WTC11 (cell line): ENCODE measurements around the gene CRACDL. TPM values are rescaled to one million over a fixed set of nuclear protein-coding genes. Genes with fewer than 3 reads are reported as not detected.

Source experiments
- ATAC-seq: fragments of 200-7000 bp; cut with Tn5 transposase; 2 replicates; pipeline ENCODE4 v1.10.0; 2021; ENCODE audit warnings: mild to moderate bottlenecking, moderate library complexity
- CTCF ChIA-PET: fragments of 300-600 bp; sonication (Branson Sonifier 250); formaldehyde crosslinking; loops from one replicate; lab custom pipeline; 2021; ENCODE audit warnings: antibody characterized with exemption; lab: Charles Lee
- POLR2A ChIA-PET: fragments of 350-600 bp; sonication (Branson Sonifier 250); formaldehyde crosslinking; loops from one replicate; lab custom pipeline; 2021; ENCODE audit warnings: antibody characterized with exemption; lab: Charles Lee
- DNase-seq: peaks from one replicate; pipeline ENCODE4 v3.0.0; 2021; ENCODE audit warnings: low spot score
- H3K27ac Mint-ChIP-seq: 2 replicates; pipeline ENCODE4 v1.8.0; 2021; ENCODE audit warnings: mixed read lengths
- H3K27me3 Mint-ChIP-seq: 2 replicates; pipeline ENCODE4 v1.8.0; 2021; ENCODE audit warnings: low read depth, mild to moderate bottlenecking, moderate library complexity, mixed read lengths
- H3K36me3 Mint-ChIP-seq: 2 replicates; pipeline ENCODE4 v1.8.0; 2021; ENCODE audit warnings: mixed read lengths
- H3K4me1 Mint-ChIP-seq: 2 replicates; pipeline ENCODE4 v1.8.0; 2022; ENCODE audit warnings: mixed read lengths
- H3K4me3 Mint-ChIP-seq: 2 replicates; pipeline ENCODE4 v1.8.0; 2021; ENCODE audit warnings: mild to moderate bottlenecking, moderate library complexity, mixed read lengths
- H3K9me3 Mint-ChIP-seq: 2 replicates; pipeline ENCODE4 v1.8.0; 2021; ENCODE audit warnings: mixed read lengths
- CBFB ChIP-seq: sonication (generic); formaldehyde crosslinking; IDR thresholded peaks from 2 replicates; pipeline ENCODE4 v1.8.1; 2022; ENCODE audit warnings: mild to moderate bottlenecking, low read depth, missing genetic modification reagents
- ELF4 ChIP-seq: sonication (generic); formaldehyde crosslinking; IDR thresholded peaks from 2 replicates; pipeline ENCODE4 v1.8.1; 2022; ENCODE audit warnings: low read depth, mild to moderate bottlenecking, moderate library complexity, missing genetic modification reagents
- GABPB1 ChIP-seq: sonication (generic); formaldehyde crosslinking; IDR thresholded peaks from 2 replicates; pipeline ENCODE4 v1.8.1; 2023; ENCODE audit warnings: mild to moderate bottlenecking, missing genetic modification reagents
- KAT7 ChIP-seq: sonication (generic); formaldehyde crosslinking; IDR thresholded peaks from 2 replicates; pipeline ENCODE4 v1.8.1; 2023; ENCODE audit warnings: missing genetic modification reagents, mild to moderate bottlenecking, borderline replicate concordance
- NFATC4 ChIP-seq: fragments of 250-450 bp; sonication (Bioruptor Pico); IDR thresholded peaks from 2 replicates; pipeline ENCODE4 v1.9.0; 2021; ENCODE audit warnings: mild to moderate bottlenecking
- NR1H2 ChIP-seq: sonication (generic); formaldehyde crosslinking; IDR thresholded peaks from 2 replicates; pipeline ENCODE4 v1.9.0; 2021; ENCODE audit warnings: mild to moderate bottlenecking, moderate library complexity, missing genetic modification reagents
- NR2C2 ChIP-seq: sonication (generic); formaldehyde crosslinking; IDR thresholded peaks from 2 replicates; pipeline ENCODE4 v1.8.0; 2022; ENCODE audit warnings: mild to moderate bottlenecking, missing genetic modification reagents
- NR3C1 ChIP-seq: sonication (generic); formaldehyde crosslinking; conservative IDR thresholded peaks from 2 replicates; pipeline ENCODE4 v1.8.1; 2023; ENCODE audit warnings: low read depth, mild to moderate bottlenecking, missing genetic modification reagents
- SMAD3 ChIP-seq: sonication (generic); formaldehyde crosslinking; IDR thresholded peaks from 2 replicates; pipeline ENCODE4 v1.8.0; 2022; ENCODE audit warnings: missing genetic modification reagents, mild to moderate bottlenecking, borderline replicate concordance
- SP1 ChIP-seq: sonication (generic); formaldehyde crosslinking; conservative IDR thresholded peaks from 2 replicates; pipeline ENCODE4 v1.8.1; 2022; ENCODE audit warnings: missing genetic modification reagents
- TEAD4 ChIP-seq: sonication (generic); formaldehyde crosslinking; IDR thresholded peaks from 2 replicates; pipeline ENCODE4 v1.8.0; 2022; ENCODE audit warnings: mild to moderate bottlenecking, missing genetic modification reagents
- ZBTB21 ChIP-seq: sonication (generic); formaldehyde crosslinking; IDR thresholded peaks from 2 replicates; pipeline ENCODE4 v1.8.1; 2023; ENCODE audit warnings: mild to moderate bottlenecking, missing genetic modification reagents, borderline replicate concordance
- ZNF138 ChIP-seq: sonication (generic); formaldehyde crosslinking; conservative IDR thresholded peaks from 2 replicates; pipeline ENCODE4 v1.8.1; 2022; ENCODE audit warnings: mild to moderate bottlenecking, moderate library complexity, missing genetic modification reagents
- ZNF263 ChIP-seq: sonication (generic); formaldehyde crosslinking; IDR thresholded peaks from 2 replicates; pipeline ENCODE4 v1.8.1; 2022; ENCODE audit warnings: low read depth, mild to moderate bottlenecking, moderate library complexity, missing genetic modification reagents
- total RNA-seq: library from RNA; stranded (reverse); gene quantifications from 3 replicates; pipeline ENCODE4 v1.2.3, GENCODE V29; 2021
- TF ChIP-seq, protein P1 (sequence below): sonication (generic); formaldehyde crosslinking; IDR thresholded peaks from 2 replicates; pipeline ENCODE4 v1.8.1; 2023; ENCODE audit warnings: mild to moderate bottlenecking, missing genetic modification reagents, moderate library complexity
- TF ChIP-seq, protein P2 (sequence below): fragments of 250-450 bp; sonication (Bioruptor Pico); IDR thresholded peaks from 2 replicates; pipeline ENCODE4 v1.9.0; 2021; ENCODE audit warnings: mild to moderate bottlenecking
- TF ChIP-seq, protein P3 (sequence below): sonication (generic); formaldehyde crosslinking; IDR thresholded peaks from 2 replicates; pipeline ENCODE4 v1.8.0; 2023; ENCODE audit warnings: missing genetic modification reagents, mild to moderate bottlenecking, borderline replicate concordance
- TF ChIP-seq, protein P4 (sequence below): sonication (generic); formaldehyde crosslinking; conservative IDR thresholded peaks from 2 replicates; pipeline ENCODE4 v1.8.1; 2022; ENCODE audit warnings: mild to moderate bottlenecking, missing genetic modification reagents
- TF ChIP-seq, protein P5 (sequence below): sonication (generic); formaldehyde crosslinking; IDR thresholded peaks from 2 replicates; pipeline ENCODE4 v1.8.1; 2023; ENCODE audit warnings: mild to moderate bottlenecking, moderate library complexity, missing genetic modification reagents
- TF ChIP-seq, protein P6 (sequence below): sonication (generic); formaldehyde crosslinking; IDR thresholded peaks from 2 replicates; pipeline ENCODE4 v1.8.0; 2022; ENCODE audit warnings: mild to moderate bottlenecking, missing genetic modification reagents

The CRACDL gene
- total RNA-seq, 1 experiment from 2014 or later, result 0.72 TPM

DNA sequence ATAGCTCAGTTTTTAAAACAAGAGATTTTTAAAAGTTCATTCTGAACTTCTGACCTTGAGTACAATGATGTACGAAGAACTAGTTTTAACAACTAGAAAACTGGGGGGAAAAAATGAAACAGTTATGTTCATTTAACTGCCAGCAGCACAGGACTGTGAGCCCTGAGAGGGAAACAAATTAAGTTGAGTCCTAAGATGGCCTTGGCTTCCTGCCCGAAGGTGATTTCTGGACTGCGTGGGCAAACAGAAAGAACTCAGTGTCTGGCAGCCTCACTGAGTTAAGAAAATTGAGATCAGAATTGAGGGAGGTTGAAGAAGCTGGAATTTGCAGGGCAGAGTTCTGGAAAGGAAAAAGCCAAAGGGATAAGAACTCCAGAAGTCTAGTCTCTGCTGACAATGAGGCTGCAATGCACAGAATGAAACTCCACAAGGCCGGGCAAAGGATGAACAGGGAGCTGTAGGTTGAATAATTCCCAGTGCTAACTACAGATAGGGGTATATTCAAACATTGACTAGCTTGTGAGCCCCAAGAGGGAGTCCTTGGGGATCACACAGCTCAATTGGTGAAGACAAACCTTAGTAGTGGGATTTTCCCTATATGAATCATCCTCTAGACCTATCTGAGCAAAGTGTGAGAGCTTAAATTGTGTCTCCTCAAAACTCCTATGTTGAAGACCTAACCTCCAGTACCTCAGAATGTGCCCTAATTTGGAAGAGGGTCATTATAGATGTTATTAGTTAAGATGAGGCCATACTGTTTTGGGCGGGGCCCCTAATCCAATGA, 13.1 kb upstream of the CRACDL start (continued):
- TF ChIP-seq ZNF263 (CRISPR knock-in tag), result no peak
- no peak for TF ChIP-seq ZBTB21
- no peak for TF ChIP-seq ZNF138 (CRISPR knock-in tag)
- TF ChIP-seq, all 79 proteins: peak for 0

DNA sequence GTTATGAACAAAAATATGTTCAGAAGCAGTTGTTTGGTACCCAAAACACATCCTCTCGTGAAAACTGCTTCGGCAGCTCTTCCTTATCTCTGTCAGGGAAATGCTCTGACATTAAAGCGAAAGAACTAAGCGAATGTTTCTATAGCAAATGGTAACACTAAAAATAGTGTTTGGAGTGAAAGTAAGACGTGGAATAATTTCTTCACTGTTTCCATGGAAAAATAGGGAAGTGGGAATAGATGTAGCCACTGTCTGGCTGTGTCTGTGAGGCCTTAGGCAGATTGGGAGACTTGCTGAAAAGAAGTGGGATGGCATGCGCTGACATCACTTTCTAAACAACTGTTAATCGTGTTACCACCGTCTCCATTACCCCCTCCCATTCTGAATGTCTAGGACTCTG, 11.5 kb upstream of the CRACDL start:
- no peaks in the 10 kb centered on the region for H3K4me1 Mint-ChIP-seq
- CTCF ChIA-PET, result no interaction called here
- ATAC-seq (no peak), DNase-seq (no peak)
- no peaks in the 10 kb centered on the region for H3K9me3 Mint-ChIP-seq
- H3K27ac Mint-ChIP-seq, result no peak overlapping the region
- no peaks in the 10 kb centered on the region for H3K36me3 Mint-ChIP-seq
- H3K27me3 Mint-ChIP-seq, result no peaks in the 10 kb centered on the region
- no peak overlapping the region for H3K4me3 Mint-ChIP-seq
- no peak for TF ChIP-seq ZBTB21
- POLR2A ChIA-PET, result no interaction called here

DNA sequence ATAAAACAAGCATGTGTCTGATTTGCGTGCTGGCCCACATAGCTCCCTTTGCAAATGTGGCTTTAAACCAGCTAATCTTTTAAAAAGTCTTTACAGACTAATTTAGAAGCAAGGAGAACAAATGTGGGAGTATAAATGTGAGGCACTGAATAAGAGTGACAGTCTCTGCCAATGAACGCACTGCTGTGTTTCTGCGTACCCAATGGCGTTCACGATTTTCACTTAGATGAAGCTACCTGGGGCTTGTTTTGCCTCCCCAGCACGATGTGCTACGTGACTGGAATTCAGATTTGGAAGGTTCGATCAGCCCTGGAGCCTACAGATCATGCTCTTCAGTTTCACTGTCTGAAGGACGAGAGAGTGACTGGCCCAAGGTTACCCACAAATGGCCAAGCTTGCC, 10.8 kb upstream of the CRACDL start:
- Mint-ChIP-seq H3K27me3 (no peaks in the 10 kb centered on the region), H3K4me3 (no peak overlapping the region), H3K27ac (no peak overlapping the region), H3K36me3 (no peaks in the 10 kb centered on the region), H3K4me1 (no peaks in the 10 kb centered on the region), H3K9me3 (no peaks in the 10 kb centered on the region)
- no peak for DNase-seq
- POLR2A ChIA-PET, result no interaction called here
- ATAC-seq, result no peak
- TF ChIP-seq, protein P1, sequence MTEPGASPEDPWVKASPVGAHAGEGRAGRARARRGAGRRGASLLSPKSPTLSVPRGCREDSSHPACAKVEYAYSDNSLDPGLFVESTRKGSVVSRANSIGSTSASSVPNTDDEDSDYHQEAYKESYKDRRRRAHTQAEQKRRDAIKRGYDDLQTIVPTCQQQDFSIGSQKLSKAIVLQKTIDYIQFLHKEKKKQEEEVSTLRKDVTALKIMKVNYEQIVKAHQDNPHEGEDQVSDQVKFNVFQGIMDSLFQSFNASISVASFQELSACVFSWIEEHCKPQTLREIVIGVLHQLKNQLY (CRISPR knock-in tag), result no peak
- TF ChIP-seq NR3C1 (CRISPR knock-in tag), result no peak
- TF ChIP-seq, protein P2, sequence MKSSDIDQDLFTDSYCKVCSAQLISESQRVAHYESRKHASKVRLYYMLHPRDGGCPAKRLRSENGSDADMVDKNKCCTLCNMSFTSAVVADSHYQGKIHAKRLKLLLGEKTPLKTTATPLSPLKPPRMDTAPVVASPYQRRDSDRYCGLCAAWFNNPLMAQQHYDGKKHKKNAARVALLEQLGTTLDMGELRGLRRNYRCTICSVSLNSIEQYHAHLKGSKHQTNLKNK, result no peak
- CTCF ChIA-PET, result interaction anchor here (2.0 kb wide), 1 partner anchor 297 kb away, joined by 4 read pairs; no protein-coding TSS in a partner anchor

DNA sequence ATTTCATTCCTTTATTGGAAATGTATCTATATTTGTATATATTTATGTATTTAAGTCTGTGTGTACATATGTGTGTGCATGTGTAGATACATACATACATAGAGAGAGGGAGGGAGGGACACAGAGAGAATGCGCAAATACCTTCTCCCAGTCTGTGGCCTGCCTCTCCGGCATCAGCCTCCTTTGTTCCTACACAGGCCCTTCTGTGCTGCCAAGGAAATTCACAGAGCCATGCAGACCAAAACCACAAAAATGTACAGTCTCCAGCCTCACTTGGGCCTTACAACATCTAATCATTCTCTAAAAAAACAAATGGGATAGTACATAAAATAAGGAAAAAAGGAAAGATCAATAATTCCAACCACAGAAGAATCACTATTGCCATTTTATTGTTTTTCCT, 8.8 kb upstream of the CRACDL start:
- ATAC-seq, result no peak

More for the DNA sequence above, 8.8 kb upstream of the CRACDL start:
- ChIA-PET POLR2A (no interaction called here), CTCF (interaction anchor here (1.1 kb wide), 1 partner anchor 9 kb away, joined by 4 read pairs; the partner anchor contains the start of gene CRACDL)
- no peak for DNase-seq
- peaks cover under 1% of the 10 kb centered on the region for H3K27me3 Mint-ChIP-seq
- no peaks in the 10 kb centered on the region for H3K36me3 Mint-ChIP-seq
- H3K4me3 Mint-ChIP-seq, result no peak overlapping the region
- no peaks in the 10 kb centered on the region for H3K9me3 Mint-ChIP-seq
- no peaks in the 10 kb centered on the region for H3K4me1 Mint-ChIP-seq
- no peak for TF ChIP-seq KAT7
- TF ChIP-seq, protein P3, sequence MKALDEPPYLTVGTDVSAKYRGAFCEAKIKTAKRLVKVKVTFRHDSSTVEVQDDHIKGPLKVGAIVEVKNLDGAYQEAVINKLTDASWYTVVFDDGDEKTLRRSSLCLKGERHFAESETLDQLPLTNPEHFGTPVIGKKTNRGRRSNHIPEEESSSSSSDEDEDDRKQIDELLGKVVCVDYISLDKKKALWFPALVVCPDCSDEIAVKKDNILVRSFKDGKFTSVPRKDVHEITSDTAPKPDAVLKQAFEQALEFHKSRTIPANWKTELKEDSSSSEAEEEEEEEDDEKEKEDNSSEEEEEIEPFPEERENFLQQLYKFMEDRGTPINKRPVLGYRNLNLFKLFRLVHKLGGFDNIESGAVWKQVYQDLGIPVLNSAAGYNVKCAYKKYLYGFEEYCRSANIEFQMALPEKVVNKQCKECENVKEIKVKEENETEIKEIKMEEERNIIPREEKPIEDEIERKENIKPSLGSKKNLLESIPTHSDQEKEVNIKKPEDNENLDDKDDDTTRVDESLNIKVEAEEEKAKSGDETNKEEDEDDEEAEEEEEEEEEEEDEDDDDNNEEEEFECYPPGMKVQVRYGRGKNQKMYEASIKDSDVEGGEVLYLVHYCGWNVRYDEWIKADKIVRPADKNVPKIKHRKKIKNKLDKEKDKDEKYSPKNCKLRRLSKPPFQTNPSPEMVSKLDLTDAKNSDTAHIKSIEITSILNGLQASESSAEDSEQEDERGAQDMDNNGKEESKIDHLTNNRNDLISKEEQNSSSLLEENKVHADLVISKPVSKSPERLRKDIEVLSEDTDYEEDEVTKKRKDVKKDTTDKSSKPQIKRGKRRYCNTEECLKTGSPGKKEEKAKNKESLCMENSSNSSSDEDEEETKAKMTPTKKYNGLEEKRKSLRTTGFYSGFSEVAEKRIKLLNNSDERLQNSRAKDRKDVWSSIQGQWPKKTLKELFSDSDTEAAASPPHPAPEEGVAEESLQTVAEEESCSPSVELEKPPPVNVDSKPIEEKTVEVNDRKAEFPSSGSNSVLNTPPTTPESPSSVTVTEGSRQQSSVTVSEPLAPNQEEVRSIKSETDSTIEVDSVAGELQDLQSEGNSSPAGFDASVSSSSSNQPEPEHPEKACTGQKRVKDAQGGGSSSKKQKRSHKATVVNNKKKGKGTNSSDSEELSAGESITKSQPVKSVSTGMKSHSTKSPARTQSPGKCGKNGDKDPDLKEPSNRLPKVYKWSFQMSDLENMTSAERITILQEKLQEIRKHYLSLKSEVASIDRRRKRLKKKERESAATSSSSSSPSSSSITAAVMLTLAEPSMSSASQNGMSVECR (CRISPR knock-in tag), result no peak
- TF ChIP-seq, protein P4, sequence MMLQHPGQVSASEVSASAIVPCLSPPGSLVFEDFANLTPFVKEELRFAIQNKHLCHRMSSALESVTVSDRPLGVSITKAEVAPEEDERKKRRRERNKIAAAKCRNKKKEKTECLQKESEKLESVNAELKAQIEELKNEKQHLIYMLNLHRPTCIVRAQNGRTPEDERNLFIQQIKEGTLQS, result no peak
- no peak for TF ChIP-seq NFATC4
- no peak for TF ChIP-seq NR1H2
- TF ChIP-seq ZNF263 (CRISPR knock-in tag), result no peak
- TF ChIP-seq, protein P5, sequence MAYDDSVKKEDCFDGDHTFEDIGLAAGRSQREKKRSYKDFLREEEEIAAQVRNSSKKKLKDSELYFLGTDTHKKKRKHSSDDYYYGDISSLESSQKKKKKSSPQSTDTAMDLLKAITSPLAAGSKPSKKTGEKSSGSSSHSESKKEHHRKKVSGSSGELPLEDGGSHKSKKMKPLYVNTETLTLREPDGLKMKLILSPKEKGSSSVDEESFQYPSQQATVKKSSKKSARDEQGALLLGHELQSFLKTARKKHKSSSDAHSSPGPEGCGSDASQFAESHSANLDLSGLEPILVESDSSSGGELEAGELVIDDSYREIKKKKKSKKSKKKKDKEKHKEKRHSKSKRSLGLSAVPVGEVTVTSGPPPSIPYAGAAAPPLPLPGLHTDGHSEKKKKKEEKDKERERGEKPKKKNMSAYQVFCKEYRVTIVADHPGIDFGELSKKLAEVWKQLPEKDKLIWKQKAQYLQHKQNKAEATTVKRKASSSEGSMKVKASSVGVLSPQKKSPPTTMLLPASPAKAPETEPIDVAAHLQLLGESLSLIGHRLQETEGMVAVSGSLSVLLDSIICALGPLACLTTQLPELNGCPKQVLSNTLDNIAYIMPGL, result no peak
- no peak for TF ChIP-seq ELF4
- no peak for TF ChIP-seq CBFB
- no peak for TF ChIP-seq GABPB1 (CRISPR knock-in tag)
- no peak for TF ChIP-seq ZNF138 (CRISPR knock-in tag)
- TF ChIP-seq, protein P6, sequence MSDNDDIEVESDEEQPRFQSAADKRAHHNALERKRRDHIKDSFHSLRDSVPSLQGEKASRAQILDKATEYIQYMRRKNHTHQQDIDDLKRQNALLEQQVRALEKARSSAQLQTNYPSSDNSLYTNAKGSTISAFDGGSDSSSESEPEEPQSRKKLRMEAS, result no peak
- no peak for TF ChIP-seq NR2C2
- no peak for TF ChIP-seq TEAD4 (CRISPR knock-in tag)
- TF ChIP-seq SMAD3, result no peak
- TF ChIP-seq SP1, result no peak
- TF ChIP-seq, all 79 proteins: peak for 0
- no peak overlapping the region for H3K27ac Mint-ChIP-seq
